Stimulated activated CD4-positive, alpha-beta T cell treated with anti-CD3 and anti-CD28 coated beads, TNF-alpha, amount 100 ng/mL, for 4 hours (primary cell): ENCODE data around the gene INO80C.

ENCODE experiments used
- DNase-seq, 3 experiments: peaks; one replicate each; pipeline ENCODE4 v3.0.0-alpha.2; 2020; ENCODE audit warnings: low read depth in 3 of 3

INO80C gene

GRCh38 chr18:35513181-35513936 lies 15.6 kb upstream of the INO80C start:
- DNase-seq = no peak

- DNase-seq = no peak
These were observed 15.0 kb upstream of the INO80C start for GRCh38 chr18:35512761-35513160.

- DNase-seq = no peak
These were observed 14.1 kb upstream of the INO80C start for GRCh38 chr18:35511833-35512232.

GRCh38 chr18:35511428-35511827 lies 13.7 kb upstream of the INO80C start:
- no peak for DNase-seq

- no peak for DNase-seq
These were observed 12.4 kb upstream of the INO80C start for GRCh38 chr18:35510076-35510651.

GRCh38 chr18:35508746-35509338 lies 11.1 kb upstream of the INO80C start:
- no peak for DNase-seq

- no peak for DNase-seq
These were observed 10.3 kb upstream of the INO80C start for GRCh38 chr18:35508030-35508429.

GRCh38 chr18:35507623-35508022 lies 9.9 kb upstream of the INO80C start:
- no peak for DNase-seq

GRCh38 chr18:35507192-35507591 lies 9.4 kb upstream of the INO80C start:
- no peak for DNase-seq

GRCh38 chr18:35506024-35506712 lies 8.4 kb upstream of the INO80C start:
- DNase-seq = no peak

GRCh38 chr18:35504996-35505395 lies 7.2 kb upstream of the INO80C start:
- DNase-seq = no peak

GRCh38 chr18:35502052-35502451 lies 4.3 kb upstream of the INO80C start:
- DNase-seq = no peak

GRCh38 chr18:35501369-35501768 lies 3.6 kb upstream of the INO80C start:
- no peak for DNase-seq

GRCh38 chr18:35500113-35500512 lies 2.4 kb upstream of the INO80C start:
- DNase-seq = no peak

GRCh38 chr18:35497027-35497369 lies 762 bp downstream of the INO80C start:
- peak in 1 of 3 experiments; percentile 3 for DNase-seq

- no peak for DNase-seq
These were observed 2.0 kb downstream of the INO80C start for GRCh38 chr18:35495536-35496314.

- no peak for DNase-seq
These were observed 3.2 kb downstream of the INO80C start for GRCh38 chr18:35494251-35495220.

- DNase-seq = no peak
These were observed 6.1 kb downstream of the INO80C start for GRCh38 chr18:35491700-35492077.

GRCh38 chr18:35490894-35491699 lies 6.7 kb downstream of the INO80C start:
- DNase-seq = no peak

GRCh38 chr18:35489913-35490490 lies 7.8 kb downstream of the INO80C start:
- no peak for DNase-seq
